Uterine smooth muscle cell (primary cell): Measurements from ENCODE around the gene LRRC26. TPM values are rescaled to one million over a fixed set of nuclear protein-coding genes. Genes with fewer than 3 reads are reported as not detected.

Source experiments
- total RNA-seq: library from RNA; depleted of rRNA; stranded (reverse); fragments of >200 nt; gene quantifications from 2 replicates; pipeline ENCODE4 v1.2.3, GENCODE V29; 2014

LRRC26 gene
- not detected in 2 replicates for total RNA-seq

DNA sequence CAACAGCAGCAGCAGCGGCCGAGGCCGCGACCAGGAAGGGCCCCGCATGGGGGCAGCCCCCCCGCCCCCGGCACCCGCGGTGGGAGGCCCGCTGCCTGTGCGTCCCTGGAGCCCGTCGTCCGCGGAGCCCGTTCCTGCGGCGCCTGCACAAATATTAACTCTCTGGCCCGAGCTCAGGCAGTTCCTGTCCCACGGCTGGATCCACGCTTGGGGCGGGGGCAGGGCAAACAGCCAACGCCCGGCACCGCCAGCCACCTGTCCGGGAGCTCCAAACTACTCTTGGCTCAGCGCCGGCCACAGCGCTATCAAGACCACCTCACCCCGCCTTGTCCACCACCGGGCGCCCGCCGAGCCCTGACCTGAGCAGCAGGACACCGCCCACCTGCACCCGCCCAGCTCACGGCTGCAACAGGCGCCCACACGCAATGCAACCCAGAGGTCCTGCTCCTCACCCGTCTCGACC is at the start of gene LRRC26:
LRRC26 (minus strand) TSS at position 156 of the 463 bp plus-strand sequence; CDS start at position 48, 108 bp downstream.

DNA sequence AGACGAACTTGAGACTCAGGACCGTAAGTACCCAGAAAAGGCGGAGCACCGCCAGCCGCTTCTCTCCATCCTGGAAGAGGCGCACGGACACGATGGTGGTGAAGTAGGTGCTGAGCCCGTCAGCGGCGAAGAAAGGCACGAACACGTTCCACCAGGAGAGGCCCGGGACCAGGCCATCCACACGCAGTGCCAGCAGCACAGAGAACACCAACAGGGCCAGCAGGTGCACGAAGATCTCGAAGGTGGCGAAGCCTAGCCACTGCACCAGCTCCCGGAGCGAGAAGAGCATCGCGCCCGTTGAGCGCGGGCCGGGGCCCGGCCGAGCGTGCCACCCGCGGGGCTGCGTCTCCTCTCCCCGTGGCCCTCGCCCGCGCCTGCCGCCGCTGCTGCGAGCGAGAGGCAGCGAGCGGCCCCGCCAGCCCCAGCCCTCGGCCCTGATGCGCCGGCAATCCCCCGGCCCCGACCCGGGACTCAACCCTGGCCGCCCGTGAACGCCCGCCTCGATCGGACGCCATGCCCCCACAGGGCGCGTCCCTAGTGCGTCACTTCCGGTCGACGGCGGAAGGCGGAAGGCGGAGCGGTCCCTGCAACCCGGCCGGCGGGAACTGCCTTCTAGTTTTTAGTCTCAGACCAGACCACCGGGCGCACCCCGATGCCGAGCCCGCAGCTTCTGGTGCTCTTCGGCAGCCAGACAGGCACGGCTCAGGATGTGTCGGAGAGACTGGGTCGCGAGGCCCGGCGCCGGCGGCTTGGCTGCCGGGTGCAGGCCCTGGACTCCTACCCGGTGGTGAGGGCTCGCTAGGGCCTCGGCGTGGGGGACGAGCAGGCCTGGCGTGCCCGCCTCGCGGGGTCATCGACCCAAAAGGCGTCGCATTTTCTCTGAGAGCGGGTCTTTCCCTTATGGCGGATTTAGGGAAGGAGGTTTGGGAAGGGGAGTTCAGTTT is 35.5 kb upstream of the LRRC26 start, which contains the start of the genes NDOR1 and TMEM203:
NDOR1 (plus strand) TSS at position 575 of the 944 bp plus-strand sequence; CDS start at position 653, 78 bp downstream.
TMEM203 (minus strand) TSS at position 523 of the 944 bp plus-strand sequence; CDS start at position 289, 234 bp downstream.

DNA sequence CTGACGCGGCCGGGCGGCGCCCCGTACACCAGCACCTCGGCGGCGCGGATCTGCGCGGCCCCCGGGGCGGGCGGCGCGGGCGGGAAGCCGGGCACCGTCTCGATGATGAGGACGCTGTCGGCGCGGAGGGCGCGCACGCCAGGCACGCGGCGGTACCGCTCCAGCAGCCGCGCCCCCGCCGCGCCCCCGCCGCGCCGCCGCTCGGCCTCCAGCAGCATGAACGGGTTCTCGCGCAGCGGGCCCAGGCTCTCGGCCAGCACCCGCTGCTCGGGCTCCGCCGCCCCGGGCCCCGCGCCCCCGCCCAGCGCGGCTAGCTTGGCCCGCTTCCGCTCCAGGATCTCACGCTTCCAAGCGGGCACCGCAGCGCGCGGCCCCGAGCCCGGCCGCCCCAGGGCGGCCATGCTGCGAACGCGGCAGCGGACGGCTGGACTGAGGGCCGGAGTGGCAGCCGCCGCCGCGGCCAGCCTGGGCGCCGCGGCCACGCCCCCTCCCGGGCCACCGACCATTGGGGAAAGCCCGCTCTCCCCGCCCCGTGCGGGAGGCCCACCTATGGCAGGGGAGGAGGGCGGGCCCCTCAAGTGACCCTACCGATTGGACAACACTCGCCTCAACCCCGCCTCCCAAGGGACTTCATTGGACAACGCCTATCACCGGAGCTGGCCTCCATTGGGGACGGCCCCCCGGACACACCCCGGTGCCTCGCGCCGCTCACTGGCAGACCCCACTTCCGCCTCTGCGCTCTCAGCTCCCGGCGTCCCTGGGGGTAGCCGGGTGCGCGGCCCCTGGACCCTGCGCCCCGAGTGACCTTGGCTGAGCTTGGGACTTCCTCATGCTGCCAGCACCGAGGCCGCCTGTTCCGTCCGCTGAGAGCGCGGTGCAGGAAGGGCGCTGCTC is 30.7 kb upstream of the LRRC26 start, which contains the start of gene TPRN:
TPRN (minus strand) TSS at position 431 of the 894 bp plus-strand sequence; CDS start at position 401, 30 bp downstream.

GRCh38 chr9:137188490-137189296 is 18.8 kb upstream of the LRRC26 start, which contains the start of the genes ANAPC2 and SSNA1:
ANAPC2 (minus strand) TSS chr9:137188560; CDS start chr9:137188532, 28 bp downstream.
SSNA1 (plus strand) TSS chr9:137188676; CDS start chr9:137188727, 51 bp downstream.

GRCh38 chr9:137138722-137139467 is 31.0 kb downstream of the LRRC26 start, which contains the start of gene GRIN1:
GRIN1 (plus strand) TSS chr9:137139154; CDS start chr9:137139487, 333 bp downstream.

Other genes with a start within 250 kb of the LRRC26 start
- 167 and 192 TPM in 2 replicates for gene FBXW5, start 225.3 kb downstream of the LRRC26 start, total RNA-seq
- 0.37 TPM in 1 of 2 replicates, not detected in the other for gene C8G, start 224.8 kb downstream of the LRRC26 start, total RNA-seq
- gene LCN12, start 217.8 kb downstream of the LRRC26 start, total RNA-seq = 0.12 TPM in 1 of 2 replicates, not detected in the other
- gene PTGDS, start 192.5 kb downstream of the LRRC26 start, total RNA-seq = 1.2 and 40.7 TPM in 2 replicates
- gene LCNL1, start 187.1 kb downstream of the LRRC26 start, total RNA-seq = 0.66 and 6.4 TPM in 2 replicates
- 23.9 and 25.1 TPM in 2 replicates for gene PAXX, start 177.6 kb downstream of the LRRC26 start, total RNA-seq
- 0.55 and 3.0 TPM in 2 replicates for gene CLIC3, start 173.5 kb downstream of the LRRC26 start, total RNA-seq
- gene ABCA2, start 141.8 kb downstream of the LRRC26 start, total RNA-seq = 19.0 and 31.7 TPM in 2 replicates
- not detected in 2 replicates for gene FUT7, start 138.0 kb downstream of the LRRC26 start, total RNA-seq
- 13.3 and 20.9 TPM in 2 replicates for gene NPDC1, start 123.9 kb downstream of the LRRC26 start, total RNA-seq
- gene ENTPD2, start 116.0 kb downstream of the LRRC26 start, total RNA-seq = not detected in 2 replicates
- gene SAPCD2, start 99.5 kb downstream of the LRRC26 start, total RNA-seq = 7.1 and 18.6 TPM in 2 replicates
- gene UAP1L1, start 92.5 kb downstream of the LRRC26 start, total RNA-seq = 28.3 and 33.1 TPM in 2 replicates
- gene MAN1B1, start 83.1 kb downstream of the LRRC26 start, total RNA-seq = 73.2 and 128 TPM in 2 replicates
- gene DPP7, start 55.3 kb downstream of the LRRC26 start, total RNA-seq = 45.3 and 86.1 TPM in 2 replicates
- gene GRIN1, start 30.9 kb downstream of the LRRC26 start, total RNA-seq = under 0.01 and 0.11 TPM in 2 replicates
- gene TMEM210, start 2.0 kb upstream of the LRRC26 start, total RNA-seq = 0.25 TPM in 1 of 2 replicates, not detected in the other
- gene ANAPC2, start 18.5 kb upstream of the LRRC26 start, total RNA-seq = 29.9 and 34.0 TPM in 2 replicates
- 60.9 and 82.4 TPM in 2 replicates for gene SSNA1, start 18.6 kb upstream of the LRRC26 start, total RNA-seq
- gene TPRN, start 30.7 kb upstream of the LRRC26 start, total RNA-seq = 6.8 and 8.7 TPM in 2 replicates
- gene TMEM203, start 35.6 kb upstream of the LRRC26 start, total RNA-seq = 37.1 and 41.5 TPM in 2 replicates
- 2.6 and 4.8 TPM in 2 replicates for gene NDOR1, start 35.6 kb upstream of the LRRC26 start, total RNA-seq
- gene RNF208, start 52.2 kb upstream of the LRRC26 start, total RNA-seq = 0.11 and 0.25 TPM in 2 replicates
- gene CYSRT1, start 55.1 kb upstream of the LRRC26 start, total RNA-seq = 0.55 and 0.62 TPM in 2 replicates
- gene RNF224, start 57.5 kb upstream of the LRRC26 start, total RNA-seq = 0.11 TPM in 1 of 2 replicates, not detected in the other
- gene SLC34A3, start 60.9 kb upstream of the LRRC26 start, total RNA-seq = not detected in 2 replicates
- gene TUBB4B, start 71.2 kb upstream of the LRRC26 start, total RNA-seq = 153 and 473 TPM in 2 replicates
- gene STPG3, start 81.2 kb upstream of the LRRC26 start, total RNA-seq = not detected in 2 replicates
- 60.7 and 75.9 TPM in 2 replicates for gene NELFB, start 85.3 kb upstream of the LRRC26 start, total RNA-seq
- 34.0 and 38.7 TPM in 2 replicates for gene TOR4A, start 107.7 kb upstream of the LRRC26 start, total RNA-seq
- 0.11 and 0.12 TPM in 2 replicates for gene NRARP, start 132.2 kb upstream of the LRRC26 start, total RNA-seq